ENCODE data around the gene ERC2. TPM values are rescaled to one million over a fixed set of nuclear protein-coding genes. Genes with fewer than 3 reads are reported as not detected.

ERC2 gene
- total RNA-seq, 2 donors from 2014 or later: 1.2 TPM; not detected in 1

DNA sequence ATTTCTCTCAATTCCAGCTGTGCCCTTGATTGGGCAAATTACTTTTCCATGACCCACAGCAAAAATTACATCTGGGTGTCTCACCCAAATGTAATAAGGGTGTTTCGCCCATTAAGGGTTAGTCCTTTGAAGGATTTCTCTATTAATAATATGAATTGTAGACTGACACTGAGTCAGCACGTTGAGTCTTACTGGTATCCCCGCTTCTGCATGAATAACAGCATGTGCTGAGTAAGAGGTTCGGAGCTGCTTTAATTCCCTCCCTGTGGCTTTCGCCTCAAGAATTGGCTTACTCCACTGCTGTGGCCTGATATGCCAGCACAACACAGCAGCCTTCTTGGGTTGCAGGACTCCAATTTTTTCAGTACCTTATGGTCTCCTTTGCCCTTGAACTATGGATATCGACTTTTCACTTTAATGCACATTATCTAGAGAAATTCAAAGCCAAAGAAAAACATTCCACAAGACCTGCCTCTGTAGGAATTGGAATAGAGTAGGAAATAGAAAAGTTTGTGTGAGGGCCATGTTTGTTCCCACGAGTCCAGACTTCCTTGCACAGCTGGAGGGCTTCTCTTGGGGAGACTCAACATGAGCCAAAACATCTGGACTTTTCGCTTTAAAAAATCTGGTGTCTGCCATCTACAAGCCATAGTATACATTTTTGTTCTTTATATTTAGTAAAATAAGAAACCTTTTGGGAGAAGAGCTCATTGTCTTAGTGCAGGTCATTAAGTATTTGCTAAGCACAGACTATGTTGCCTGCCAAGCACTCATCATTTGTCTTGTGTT, 20.7 kb upstream of the ERC2 start:
- Histone ChIP-seq H3K36me3 (no peaks in the 10 kb centered on the region), H3K27me3 (replicated peaks; ENCODE audit: insufficient read depth) (no peaks in the 10 kb centered on the region), H3K4me1 (ENCODE audit: control insufficient read depth in 1 of 2, low read depth in 2 of 2) (no peaks in the 10 kb centered on the region), H3K27ac (no peak overlapping the region), H3K4me3 (no peak overlapping the region), H3K9me3 (no peaks in the 10 kb centered on the region)
- TF ChIP-seq CTCF (IDR thresholded peaks at IDR 0.05): no peak
- DNase-seq (ENCODE audit: low spot score) (no peak), ATAC-seq (ENCODE audit: insufficient number of reproducible peaks, low FRiP score, low read depth) (no peak)

DNA sequence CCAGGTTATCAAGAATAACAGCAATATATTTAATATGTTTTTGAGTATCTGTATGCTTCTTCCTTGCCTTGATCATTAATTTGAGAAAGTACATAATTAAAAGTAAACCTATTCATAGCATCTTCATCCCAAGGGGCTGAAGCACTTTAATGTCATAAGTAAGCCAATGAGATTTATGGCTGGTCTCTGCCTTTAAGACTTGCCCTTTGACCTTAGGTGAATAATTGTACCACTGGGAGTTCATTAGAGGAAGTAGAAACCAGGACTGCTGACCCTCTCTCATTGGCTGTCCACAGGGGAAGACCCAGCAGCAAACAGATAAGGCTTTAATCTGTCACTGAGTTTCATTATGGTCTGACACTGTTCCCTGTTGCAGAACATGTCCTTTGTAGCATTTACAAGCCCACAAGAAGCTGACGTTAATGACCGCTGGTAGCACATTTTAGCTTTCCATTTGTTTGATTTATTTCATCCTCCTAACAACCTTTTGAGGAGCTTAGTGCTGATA, 16.3 kb upstream of the ERC2 start:
- TF ChIP-seq CTCF (IDR thresholded peaks at IDR 0.05): no peak
- DNase-seq (ENCODE audit: low spot score) (no peak), ATAC-seq (ENCODE audit: insufficient number of reproducible peaks, low FRiP score, low read depth) (no peak)
- Histone ChIP-seq H3K4me3 (no peak overlapping the region), H3K4me1 (ENCODE audit: control insufficient read depth in 1 of 2, low read depth in 2 of 2) (no peaks in the 10 kb centered on the region), H3K27ac (no peak overlapping the region), H3K27me3 (replicated peaks; ENCODE audit: insufficient read depth) (no peaks in the 10 kb centered on the region), H3K36me3 (no peaks in the 10 kb centered on the region), H3K9me3 (no peaks in the 10 kb centered on the region)

- no peak for TF ChIP-seq CTCF (IDR thresholded peaks at IDR 0.05)
- Histone ChIP-seq H3K27me3 (replicated peaks; ENCODE audit: insufficient read depth) (no peaks in the 10 kb centered on the region), H3K4me1 (ENCODE audit: control insufficient read depth in 1 of 2, low read depth in 2 of 2) (no peaks in the 10 kb centered on the region), H3K36me3 (no peaks in the 10 kb centered on the region), H3K27ac (no peak overlapping the region), H3K4me3 (no peak overlapping the region), H3K9me3 (no peaks in the 10 kb centered on the region)
- DNase-seq (ENCODE audit: low spot score) (no peak), ATAC-seq (ENCODE audit: insufficient number of reproducible peaks, low FRiP score, low read depth) (no peak)
Observed at GRCh38 chr3:56484122-56484521, 15.9 kb upstream of the ERC2 start.

GRCh38 chr3:56477646-56478045, 9.4 kb upstream of the ERC2 start:
- no peaks in the 10 kb centered on the region for H3K36me3 ChIP-seq
- H3K27me3 ChIP-seq (replicated peaks; ENCODE audit: insufficient read depth): no peaks in the 10 kb centered on the region
- no peak overlapping the region for H3K27ac ChIP-seq
- H3K4me1 ChIP-seq (ENCODE audit: control insufficient read depth in 1 of 2, low read depth in 2 of 2): no peaks in the 10 kb centered on the region
- DNase-seq (ENCODE audit: low spot score) (no peak), ATAC-seq (ENCODE audit: insufficient number of reproducible peaks, low FRiP score, low read depth) (no peak)
- H3K4me3 ChIP-seq: no peak overlapping the region
- no peak for TF ChIP-seq CTCF (IDR thresholded peaks at IDR 0.05)
- no peaks in the 10 kb centered on the region for H3K9me3 ChIP-seq

GRCh38 chr3:56476771-56477170, 8.5 kb upstream of the ERC2 start:
- no peak for TF ChIP-seq CTCF (IDR thresholded peaks at IDR 0.05)
- H3K4me1 ChIP-seq (ENCODE audit: control insufficient read depth in 1 of 2, low read depth in 2 of 2): no peaks in the 10 kb centered on the region
- no peak overlapping the region for H3K4me3 ChIP-seq
- DNase-seq (ENCODE audit: low spot score) (no peak), ATAC-seq (ENCODE audit: insufficient number of reproducible peaks, low FRiP score, low read depth) (no peak)
- H3K27ac ChIP-seq: no peak overlapping the region
- H3K36me3 ChIP-seq: no peaks in the 10 kb centered on the region
- no peaks in the 10 kb centered on the region for H3K27me3 ChIP-seq (replicated peaks; ENCODE audit: insufficient read depth)
- no peaks in the 10 kb centered on the region for H3K9me3 ChIP-seq
